HUDEP-2 (cell line): ENCODE results near the gene SMAP2.
"Not testable (repeated sequence)": the region's sequence is repeated elsewhere in the genome, so short reads cannot be mapped to it uniquely, and the experiment has no call there.

Experiments used
- DNase-seq, 76 experiments: peaks; one replicate each; lab custom pipeline; 2025; ENCODE audit not compliant: unreplicated experiment in 76 of 76; lab: John Stamatoyannopoulos, UW

The SMAP2 gene

GRCh38 chr1:40373323-40374283, at the start of gene SMAP2:
Gene SMAP2, plus strand, starts transcription at chr1:40373727. Its CDS starts 394 bp downstream, at chr1:40374121.
- peak in 74 of 76 experiments; percentile 29 to 97 (median 90) for DNase-seq

DNA sequence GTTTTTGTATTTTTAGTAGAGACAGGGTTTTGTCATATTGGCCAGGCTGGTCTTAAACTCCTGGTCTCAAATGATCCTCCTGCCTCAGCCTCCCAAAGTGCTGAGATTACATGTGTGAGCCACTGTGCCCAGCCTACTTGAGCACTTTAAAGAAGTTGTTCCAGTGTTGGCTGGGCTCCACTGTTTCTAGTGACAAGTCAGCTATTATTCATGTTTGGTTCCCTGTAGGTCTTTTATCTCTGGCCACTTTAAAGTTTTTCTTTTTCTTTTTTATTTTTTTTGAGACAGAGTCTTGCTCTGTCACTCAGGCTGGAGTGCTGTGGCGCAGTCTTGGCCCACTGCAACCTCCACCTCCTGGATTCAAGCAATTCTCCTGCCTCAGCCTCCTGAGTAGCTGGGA, 42.1 kb upstream of the SMAP2 start:
- DNase-seq = not testable (repeated sequence)

GRCh38 chr1:40332695-40333094, 40.8 kb upstream of the SMAP2 start:
- no peak for DNase-seq

GRCh38 chr1:40337443-40337842, 36.1 kb upstream of the SMAP2 start:
- DNase-seq = no peak

DNA sequence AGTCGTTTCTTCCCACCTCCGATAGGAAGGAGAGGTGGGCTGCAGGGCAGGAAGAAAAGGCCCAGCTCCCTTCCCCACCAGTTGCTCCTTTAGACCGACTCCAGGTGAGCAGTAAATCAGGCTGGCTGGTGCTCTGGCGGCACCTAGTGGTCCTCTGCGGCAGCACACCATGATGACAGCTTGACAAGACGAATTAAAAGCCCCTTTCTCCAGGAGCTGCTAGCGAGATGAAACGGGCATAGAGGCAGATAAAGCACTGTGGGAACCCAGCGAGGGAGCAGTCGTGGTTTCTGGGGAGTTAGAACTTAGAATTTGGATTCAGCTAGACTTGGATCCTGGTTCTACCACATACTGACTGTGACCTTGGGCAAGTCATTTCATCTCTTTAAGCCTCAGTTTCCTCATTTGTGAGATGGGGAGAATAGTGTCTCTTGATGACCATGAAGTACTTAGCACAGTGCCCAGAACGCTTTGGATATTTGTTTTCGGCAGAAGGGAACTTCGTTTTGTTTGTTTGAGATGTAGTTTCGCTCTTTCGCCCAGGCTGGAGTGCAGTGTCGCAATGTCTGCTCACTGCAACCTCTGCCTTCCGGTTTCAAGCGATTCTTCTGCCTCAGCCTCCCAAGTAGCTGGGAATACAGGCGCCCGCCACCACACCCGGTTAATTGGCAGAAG, 34.6 kb upstream of the SMAP2 start:
- peak in 72 of 76 experiments; percentile 10 to 84 (median 63) for DNase-seq

DNA sequence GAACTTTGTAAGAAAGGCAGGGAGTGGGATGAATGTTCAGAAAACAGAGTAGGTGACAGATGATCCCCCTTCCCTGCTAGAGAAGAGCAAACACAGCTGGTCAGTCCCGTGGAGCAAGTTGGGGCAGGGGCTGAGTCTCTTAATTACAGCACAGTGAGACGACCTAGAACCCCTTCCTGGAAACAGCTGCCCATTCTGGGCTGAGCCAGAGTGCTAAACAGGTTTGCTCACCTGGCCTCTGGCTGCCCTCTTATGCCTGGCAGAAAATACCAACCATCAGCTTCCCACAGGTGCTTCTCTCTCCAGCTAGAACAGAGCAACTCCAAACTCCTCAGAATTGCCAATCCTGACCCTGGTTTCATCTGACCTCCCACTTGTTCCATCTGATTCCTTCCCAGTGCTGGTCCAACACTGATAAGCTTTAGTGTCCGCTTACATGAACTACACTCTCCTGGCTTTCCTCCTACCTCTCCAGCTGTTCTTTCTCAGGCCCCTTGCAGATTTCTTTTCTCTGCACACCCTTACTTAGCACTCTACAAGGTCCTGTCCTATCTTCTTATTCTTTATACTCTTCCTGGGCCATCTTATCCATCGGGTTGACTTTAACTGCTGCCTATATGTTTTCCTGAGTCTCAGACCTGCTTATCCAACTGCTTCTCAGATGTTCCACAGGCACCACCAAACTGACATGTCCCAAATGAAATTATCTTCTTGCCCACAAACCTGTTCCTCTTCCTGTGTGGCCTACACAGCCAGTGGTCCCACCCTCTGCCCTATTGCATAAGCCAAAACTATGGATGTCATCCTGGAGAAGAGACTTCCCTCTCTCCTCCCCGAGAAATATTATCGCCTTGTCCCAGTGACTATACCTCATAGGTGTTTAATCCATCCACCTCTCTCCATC, 33.9 kb upstream of the SMAP2 start:
- DNase-seq = no peak

DNA sequence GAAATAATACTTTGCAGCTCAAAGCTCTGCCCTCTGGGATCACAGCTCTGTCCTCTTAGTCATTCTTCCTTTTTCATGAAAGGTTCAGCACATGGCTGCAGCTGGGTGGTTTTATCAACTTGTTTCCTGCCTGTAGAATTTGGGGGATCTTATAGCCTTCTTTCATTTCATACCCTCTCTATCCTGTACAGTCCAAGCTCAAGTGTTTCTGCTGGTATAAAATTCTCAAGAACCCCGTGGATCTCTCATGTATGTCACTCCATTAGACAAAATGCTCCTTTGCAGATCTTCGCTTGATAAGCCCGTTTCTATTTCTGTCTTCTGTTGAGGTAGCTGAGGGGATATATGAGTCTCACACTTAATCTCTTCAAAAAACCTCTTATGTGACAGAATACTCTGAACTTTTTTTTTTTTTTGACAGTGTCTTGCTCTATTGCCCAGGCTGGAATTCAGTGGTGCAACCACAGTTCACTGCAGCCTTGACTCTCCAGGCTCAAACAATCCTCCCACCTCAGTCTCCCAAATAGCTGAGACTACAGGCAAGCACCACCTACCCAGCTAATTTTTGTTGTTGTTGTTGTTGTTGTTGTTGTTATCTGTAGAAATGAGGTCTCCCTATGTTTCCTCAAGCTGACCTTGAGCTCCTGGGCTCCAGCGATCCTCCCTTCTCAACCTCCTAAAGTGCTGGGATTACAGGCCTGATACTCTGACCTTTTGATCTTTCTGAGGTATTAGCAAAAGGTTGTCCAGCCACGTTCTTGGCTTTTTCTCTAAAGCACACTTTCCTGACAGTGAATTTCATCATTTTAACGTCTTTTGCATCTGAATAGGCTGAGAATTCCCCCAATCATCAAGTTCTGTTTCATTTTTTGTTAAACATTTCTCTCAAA, 31.8 kb upstream of the SMAP2 start:
- DNase-seq = no peak

DNA sequence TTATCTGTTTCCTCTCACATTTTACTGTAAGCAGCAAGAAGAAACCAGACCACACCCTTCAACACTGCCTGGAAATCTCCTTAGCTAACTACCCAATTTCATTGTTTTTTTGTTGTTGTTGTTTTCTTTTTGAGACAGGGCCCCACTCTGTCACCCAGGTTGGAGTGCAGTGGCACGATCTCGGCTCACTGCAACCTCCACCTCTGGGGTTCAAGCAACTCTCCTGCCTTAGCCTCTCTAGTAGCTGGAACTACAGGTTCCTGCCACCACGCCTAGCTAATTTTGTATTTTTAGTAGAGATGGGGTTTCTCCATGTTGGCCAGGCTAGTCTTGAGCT, 31.2 kb upstream of the SMAP2 start:
- not testable (repeated sequence) for DNase-seq

- DNase-seq = peak in 1 of 76 experiments; percentile 6
These were observed 28.9 kb upstream of the SMAP2 start for GRCh38 chr1:40344597-40344996.

DNA sequence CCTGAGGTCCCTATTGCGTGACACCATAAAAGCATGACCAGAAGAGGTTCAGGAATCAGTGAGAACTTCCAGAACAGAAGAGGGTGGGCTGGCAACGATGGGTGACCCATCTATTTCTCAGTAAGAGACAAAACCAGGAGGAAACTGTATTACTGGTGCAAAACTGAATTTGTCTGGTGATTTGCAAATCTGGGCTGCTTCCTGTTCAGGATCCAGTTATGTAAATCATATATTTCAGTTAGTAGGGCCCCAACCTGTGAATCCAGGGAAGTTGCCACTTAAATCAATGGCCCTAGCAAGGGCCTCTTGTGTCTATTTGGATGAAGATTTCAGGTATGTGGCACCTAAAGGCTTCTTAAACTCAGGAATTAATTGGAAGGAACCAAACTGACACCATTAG, 23.1 kb upstream of the SMAP2 start:
- no peak for DNase-seq

DNA sequence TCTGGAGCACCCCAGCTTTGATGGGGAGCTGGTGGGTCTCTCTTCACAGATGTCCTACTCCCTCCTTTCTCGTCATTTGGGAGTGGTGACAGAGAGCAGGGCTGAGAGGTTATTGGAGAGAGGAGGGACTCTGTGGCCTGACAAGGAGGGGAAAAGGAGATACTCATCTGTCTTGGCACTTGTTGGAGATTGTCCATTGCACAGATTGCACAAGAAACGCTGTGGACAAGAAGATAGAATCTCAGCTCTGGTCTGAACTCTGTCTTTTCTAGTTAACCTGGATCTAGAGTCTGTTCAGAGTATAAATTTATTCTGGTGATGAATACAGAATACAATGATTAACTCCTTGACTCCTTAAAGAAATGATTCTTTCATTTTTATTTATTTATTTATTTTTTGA, 22.4 kb upstream of the SMAP2 start:
- DNase-seq = no peak

DNA sequence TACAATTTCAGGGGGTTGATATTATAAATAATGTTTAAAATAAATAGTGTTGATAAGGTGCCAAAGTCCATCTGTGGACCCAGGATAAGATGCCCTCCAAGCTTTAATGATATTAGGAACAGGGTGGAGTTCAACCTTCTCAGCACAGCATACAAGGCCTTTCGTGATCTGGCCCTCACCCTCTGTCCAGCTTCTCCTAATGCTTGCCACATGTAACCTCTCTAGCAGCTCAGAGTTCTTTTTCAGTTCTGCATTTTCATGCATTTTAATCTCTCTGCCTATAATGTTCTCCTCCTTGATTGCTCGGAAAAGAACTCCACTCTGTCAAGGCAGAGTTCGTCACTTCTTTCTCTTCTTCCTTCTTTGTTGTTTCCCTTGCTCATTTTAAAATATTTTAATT, 21.4 kb upstream of the SMAP2 start:
- no peak for DNase-seq

- no peak for DNase-seq
These were observed 20.4 kb upstream of the SMAP2 start for GRCh38 chr1:40353082-40353481.

DNA sequence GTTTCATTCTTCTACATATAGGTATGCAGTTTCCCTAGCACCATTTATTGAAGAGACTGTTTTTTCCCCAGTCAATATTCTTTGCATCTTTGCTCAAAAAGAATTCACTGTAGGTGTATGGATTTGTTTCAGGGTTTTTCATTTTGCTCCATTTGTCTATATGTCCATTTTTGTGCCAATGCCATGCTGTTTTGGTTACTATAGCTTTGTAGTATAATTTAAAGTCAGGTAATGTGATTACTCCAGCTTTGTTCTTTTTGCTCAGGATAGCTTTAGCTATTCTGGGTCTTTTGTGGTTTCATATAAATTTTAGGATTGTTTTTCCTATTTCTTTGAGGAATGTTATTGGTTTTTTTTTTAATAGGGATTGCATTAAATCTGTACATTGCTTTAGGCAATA, 15.9 kb upstream of the SMAP2 start:
- DNase-seq = no peak

- DNase-seq = no peak
These were observed 12.9 kb upstream of the SMAP2 start for GRCh38 chr1:40360631-40361030.

GRCh38 chr1:40361201-40361600, 12.3 kb upstream of the SMAP2 start:
- no peak for DNase-seq

DNA sequence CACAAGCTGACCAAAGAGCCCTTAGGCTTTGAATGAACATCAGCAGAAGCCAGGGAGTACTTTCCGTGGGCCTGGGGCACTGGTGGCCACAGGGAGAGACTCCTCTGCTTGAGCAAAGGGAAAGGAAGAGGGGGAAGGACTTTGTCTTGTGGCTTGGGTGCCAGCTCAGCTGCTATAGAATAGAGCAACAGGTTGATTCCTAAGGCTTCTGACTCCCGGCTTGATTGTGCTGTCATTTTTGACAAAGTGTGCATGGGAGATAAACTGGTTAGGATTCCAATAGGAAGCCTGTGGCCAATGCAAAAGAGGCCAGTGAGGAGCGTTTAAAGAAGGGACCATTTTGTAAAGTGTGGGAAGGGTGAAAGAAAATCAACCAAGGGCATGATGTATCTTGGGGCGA, 11.9 kb upstream of the SMAP2 start:
- no peak for DNase-seq

DNA sequence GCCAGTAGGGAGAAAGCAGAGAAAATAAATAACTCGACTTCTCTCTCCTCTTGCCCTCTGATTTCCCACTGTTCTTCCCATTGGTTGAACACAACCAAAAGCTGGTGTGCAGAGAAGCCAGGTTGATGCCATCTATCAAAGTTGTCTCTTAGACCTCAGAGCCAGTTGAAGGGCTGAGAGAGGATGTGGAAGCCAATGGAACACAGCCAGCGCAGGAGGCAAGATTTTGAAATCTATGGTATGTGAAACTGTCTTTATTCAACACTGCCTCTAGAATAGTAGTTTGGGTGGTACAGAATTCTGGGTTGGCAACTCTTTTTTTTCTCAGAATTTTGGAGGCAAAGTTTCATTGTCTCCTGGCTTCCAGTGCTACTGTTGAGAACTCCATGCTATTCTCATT, 11.3 kb upstream of the SMAP2 start:
- no peak for DNase-seq

- no peak for DNase-seq
These were observed 10.8 kb upstream of the SMAP2 start for GRCh38 chr1:40362699-40363098.

DNA sequence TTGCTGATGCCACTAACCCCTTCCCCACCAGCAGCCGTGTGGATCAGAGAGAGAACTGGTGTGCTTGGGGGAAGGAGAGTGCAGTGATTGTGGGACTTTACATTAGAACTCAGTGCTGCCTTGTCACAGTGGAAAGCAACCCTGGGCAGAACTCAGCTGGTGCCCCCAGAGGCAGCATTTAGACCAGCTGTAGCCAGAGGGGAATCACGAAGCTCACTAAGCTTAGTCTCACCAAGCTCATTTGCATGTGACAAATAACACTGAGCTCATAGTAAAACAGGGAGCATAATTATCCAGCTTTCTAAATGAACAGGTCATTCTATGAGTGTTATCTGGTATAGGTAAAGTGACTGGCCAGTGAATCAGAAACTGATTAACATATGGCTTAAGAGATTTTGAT, 9.8 kb upstream of the SMAP2 start:
- no peak for DNase-seq
